GM18907 (cell line): ENCODE results near the gene USH2A.

Experiments used
- ATAC-seq: cut with Tn5 transposase; IDR thresholded peaks from one replicate; pipeline ENCODE4 v1.9.1; 2021; ENCODE audit warnings: mild to moderate bottlenecking, moderate library complexity; ENCODE audit not compliant: unreplicated experiment

USH2A gene

GRCh38 chr1:215971793-215972441 is 451.3 kb downstream of the USH2A start:
- ATAC-seq, result no peak

GRCh38 chr1:215970406-215970805 is 452.8 kb downstream of the USH2A start:
- ATAC-seq, result no peak

GRCh38 chr1:215963621-215964020 is 459.6 kb downstream of the USH2A start:
- no peak for ATAC-seq

- ATAC-seq, result no peak
Measured at GRCh38 chr1:215963040-215963439, 460.2 kb downstream of the USH2A start.

- ATAC-seq, result no peak
Measured at GRCh38 chr1:215958841-215959240, 464.4 kb downstream of the USH2A start.

- no peak for ATAC-seq
Measured at GRCh38 chr1:215957663-215958062, 465.6 kb downstream of the USH2A start.

- ATAC-seq, result no peak
Measured at GRCh38 chr1:215932558-215932957, 490.7 kb downstream of the USH2A start.

- ATAC-seq, result no peak
Measured at GRCh38 chr1:215926670-215927069, 496.6 kb downstream of the USH2A start.

- ATAC-seq, result no peak
Measured at GRCh38 chr1:215923129-215923824, 500.0 kb downstream of the USH2A start.

- ATAC-seq, result no peak
Measured at GRCh38 chr1:215911406-215911968, 511.8 kb downstream of the USH2A start.

GRCh38 chr1:215905493-215906115 is 517.6 kb downstream of the USH2A start:
- ATAC-seq, result no peak

GRCh38 chr1:215900684-215901083 is 522.6 kb downstream of the USH2A start:
- ATAC-seq, result no peak

GRCh38 chr1:215899901-215900300 is 523.3 kb downstream of the USH2A start:
- ATAC-seq, result no peak

- ATAC-seq, result no peak
Measured at GRCh38 chr1:215895893-215896292, 527.4 kb downstream of the USH2A start.

GRCh38 chr1:215895276-215895675 is 528.0 kb downstream of the USH2A start:
- ATAC-seq, result no peak

GRCh38 chr1:215894617-215895016 is 528.6 kb downstream of the USH2A start:
- ATAC-seq, result no peak

- ATAC-seq, result peak; percentile 21
Measured at GRCh38 chr1:215891266-215892057, 531.8 kb downstream of the USH2A start.

GRCh38 chr1:215890438-215890837 is 532.8 kb downstream of the USH2A start:
- ATAC-seq, result peak; percentile 68

GRCh38 chr1:215889871-215890270 is 533.4 kb downstream of the USH2A start:
- ATAC-seq, result no peak

- ATAC-seq, result no peak
Measured at GRCh38 chr1:215888159-215888558, 535.1 kb downstream of the USH2A start.

GRCh38 chr1:215887627-215888026 is 535.6 kb downstream of the USH2A start:
- no peak for ATAC-seq
